WTC11 (cell line): Measurements from ENCODE around the gene SYT7. TPM values are rescaled to one million over a fixed set of nuclear protein-coding genes. Genes with fewer than 3 reads are reported as not detected.

ENCODE experiments used
- ATAC-seq: fragments of 200-7000 bp; cut with Tn5 transposase; 2 replicates; pipeline ENCODE4 v1.10.0; 2021; ENCODE audit warnings: mild to moderate bottlenecking, moderate library complexity
- CTCF ChIA-PET: fragments of 300-600 bp; sonication (Branson Sonifier 250); formaldehyde crosslinking; loops from one replicate; lab custom pipeline; 2021; ENCODE audit warnings: antibody characterized with exemption; lab: Charles Lee
- POLR2A ChIA-PET: fragments of 350-600 bp; sonication (Branson Sonifier 250); formaldehyde crosslinking; loops from one replicate; lab custom pipeline; 2021; ENCODE audit warnings: antibody characterized with exemption; lab: Charles Lee
- DNase-seq: peaks from one replicate; pipeline ENCODE4 v3.0.0; 2021; ENCODE audit warnings: low spot score
- H3K27ac Mint-ChIP-seq: 2 replicates; pipeline ENCODE4 v1.8.0; 2021; ENCODE audit warnings: mixed read lengths
- H3K27me3 Mint-ChIP-seq: 2 replicates; pipeline ENCODE4 v1.8.0; 2021; ENCODE audit warnings: low read depth, mild to moderate bottlenecking, moderate library complexity, mixed read lengths
- H3K36me3 Mint-ChIP-seq: 2 replicates; pipeline ENCODE4 v1.8.0; 2021; ENCODE audit warnings: mixed read lengths
- H3K4me1 Mint-ChIP-seq: 2 replicates; pipeline ENCODE4 v1.8.0; 2022; ENCODE audit warnings: mixed read lengths
- H3K4me3 Mint-ChIP-seq: 2 replicates; pipeline ENCODE4 v1.8.0; 2021; ENCODE audit warnings: mild to moderate bottlenecking, moderate library complexity, mixed read lengths
- H3K9me3 Mint-ChIP-seq: 2 replicates; pipeline ENCODE4 v1.8.0; 2021; ENCODE audit warnings: mixed read lengths
- AFF4 ChIP-seq: sonication (generic); formaldehyde crosslinking; IDR thresholded peaks from 2 replicates; pipeline ENCODE4 v1.8.1; 2023; ENCODE audit warnings: mild to moderate bottlenecking, missing genetic modification reagents, borderline replicate concordance
- AR ChIP-seq: fragments of 250-450 bp; sonication (Bioruptor Pico); IDR thresholded peaks from 2 replicates; pipeline ENCODE4 v1.9.0; 2021; ENCODE audit warnings: mild to moderate bottlenecking
- CBFB ChIP-seq: sonication (generic); formaldehyde crosslinking; IDR thresholded peaks from 2 replicates; pipeline ENCODE4 v1.8.1; 2022; ENCODE audit warnings: mild to moderate bottlenecking, low read depth, missing genetic modification reagents
- CDX4 ChIP-seq: fragments of 250-450 bp; sonication (Bioruptor Pico); IDR thresholded peaks from 2 replicates; pipeline ENCODE4 v1.9.0; 2021; ENCODE audit warnings: moderate library complexity, mild to moderate bottlenecking, inconsistent platforms, borderline replicate concordance
- CREB1 ChIP-seq: sonication (generic); formaldehyde crosslinking; IDR thresholded peaks from 2 replicates; pipeline ENCODE4 v1.8.0; 2023; ENCODE audit warnings: mild to moderate bottlenecking, missing genetic modification reagents
- ELF4 ChIP-seq: sonication (generic); formaldehyde crosslinking; IDR thresholded peaks from 2 replicates; pipeline ENCODE4 v1.8.1; 2022; ENCODE audit warnings: low read depth, mild to moderate bottlenecking, moderate library complexity, missing genetic modification reagents
- GTF2I ChIP-seq: fragments of 250-450 bp; sonication (Bioruptor Pico); conservative IDR thresholded peaks from 2 replicates; pipeline ENCODE4 v1.4.0; 2021; ENCODE audit warnings: mild to moderate bottlenecking
- HMGA2 ChIP-seq: fragments of 250-450 bp; sonication (Bioruptor Pico); IDR thresholded peaks from 2 replicates; pipeline ENCODE4 v1.4.0; 2021; ENCODE audit warnings: mild to moderate bottlenecking, moderate library complexity
- MLX ChIP-seq: sonication (generic); formaldehyde crosslinking; IDR thresholded peaks from 2 replicates; pipeline ENCODE4 v1.8.1; 2023; ENCODE audit warnings: mild to moderate bottlenecking, missing genetic modification reagents, moderate library complexity
- NFE2L1 ChIP-seq: sonication (generic); formaldehyde crosslinking; IDR thresholded peaks from 2 replicates; pipeline ENCODE4 v1.8.1; 2023; ENCODE audit warnings: missing genetic modification reagents
- PREB ChIP-seq: sonication (generic); formaldehyde crosslinking; IDR thresholded peaks from 2 replicates; pipeline ENCODE4 v1.8.1; 2022; ENCODE audit warnings: mild to moderate bottlenecking, missing genetic modification reagents, moderate library complexity, borderline replicate concordance
- RELA ChIP-seq: sonication (generic); formaldehyde crosslinking; IDR thresholded peaks from 2 replicates; pipeline ENCODE4 v1.8.1; 2022; ENCODE audit warnings: missing genetic modification reagents, mild to moderate bottlenecking, borderline replicate concordance
- SOX15 ChIP-seq: fragments of 250-450 bp; sonication (Bioruptor Pico); IDR thresholded peaks from 2 replicates; pipeline ENCODE4 v1.9.0; 2021; ENCODE audit warnings: mild to moderate bottlenecking
- TEAD4 ChIP-seq: sonication (generic); formaldehyde crosslinking; IDR thresholded peaks from 2 replicates; pipeline ENCODE4 v1.8.0; 2022; ENCODE audit warnings: mild to moderate bottlenecking, missing genetic modification reagents
- ZBTB21 ChIP-seq: sonication (generic); formaldehyde crosslinking; IDR thresholded peaks from 2 replicates; pipeline ENCODE4 v1.8.1; 2023; ENCODE audit warnings: mild to moderate bottlenecking, missing genetic modification reagents, borderline replicate concordance
- ZNF396 ChIP-seq: fragments of 250-450 bp; sonication (Bioruptor Pico); IDR thresholded peaks from 2 replicates; pipeline ENCODE4 v1.8.0; 2021; ENCODE audit warnings: mild to moderate bottlenecking, moderate library complexity, borderline replicate concordance
- ZSCAN18 ChIP-seq: fragments of 250-450 bp; sonication (Bioruptor Pico); IDR thresholded peaks from 2 replicates; pipeline ENCODE4 v2.1.2; 2022; ENCODE audit warnings: mild to moderate bottlenecking, moderate library complexity
- total RNA-seq: library from RNA; stranded (reverse); gene quantifications from 3 replicates; pipeline ENCODE4 v1.2.3, GENCODE V29; 2021

SYT7 gene
- total RNA-seq, 1 experiment from 2014 or later = 12.5 TPM

- H3K9me3 Mint-ChIP-seq = no peaks in the 10 kb centered on the region
- TF ChIP-seq SOX15 (CRISPR knock-in tag) (no peak), ZBTB21 (CRISPR knock-in tag) (no peak), GTF2I (CRISPR knock-in tag) (no peak), MLX (CRISPR knock-in tag) (no peak), TEAD4 (no peak), AFF4 (CRISPR knock-in tag) (no peak), CDX4 (CRISPR knock-in tag) (no peak), ZSCAN18 (CRISPR knock-in tag) (no peak), CREB1 (CRISPR knock-in tag) (no peak), RELA (no peak)
Measured at GRCh38 chr11:61549177-61549576, 31.7 kb downstream of the SYT7 start.

GRCh38 chr11:61547246-61547645 lies 33.6 kb downstream of the SYT7 start:
- POLR2A ChIA-PET = no interaction called here
- TF ChIP-seq ZNF396 = no peak
- no peak for TF ChIP-seq AR (CRISPR knock-in tag)
- TF ChIP-seq HMGA2 (CRISPR knock-in tag) = no peak
- TF ChIP-seq PREB (CRISPR knock-in tag) = no peak
- no peak for TF ChIP-seq ELF4
- TF ChIP-seq CBFB = no peak
- no peak for TF ChIP-seq NFE2L1 (CRISPR knock-in tag)
- Mint-ChIP-seq H3K27me3 (no peaks in the 10 kb centered on the region; the same call in 1 of the 2 replicates), H3K9me3 (no peaks in the 10 kb centered on the region), H3K4me3 (no peak overlapping the region), H3K27ac (no peak overlapping the region), H3K4me1 (peaks cover 16% of the 10 kb centered on the region), H3K36me3 (no peaks in the 10 kb centered on the region)
- DNase-seq = no peak
- ATAC-seq = no peak
- CTCF ChIA-PET = interaction anchor here (0.7 to 11.4 kb wide), 10 partner anchors 12 to 154 kb away, joined by 3 to 174 read pairs (median 4); partner anchors contain the start of gene LRRC10B

More at GRCh38 chr11:61549177-61549576, 31.7 kb downstream of the SYT7 start:
- no peak for ATAC-seq
- no peak overlapping the region for H3K4me3 Mint-ChIP-seq
- ChIA-PET POLR2A (no interaction called here), CTCF (interaction anchor here (1.4 to 11.4 kb wide), 3 partner anchors 19 to 89 kb away, joined by 3 to 174 read pairs (median 4); no protein-coding TSS in a partner anchor)
- peaks cover 2% of the 10 kb centered on the region for H3K27me3 Mint-ChIP-seq
- DNase-seq = no peak
- H3K4me1 Mint-ChIP-seq = peaks cover 27% of the 10 kb centered on the region
- no peaks in the 10 kb centered on the region for H3K36me3 Mint-ChIP-seq
- H3K27ac Mint-ChIP-seq = no peak overlapping the region
